Stimulated activated CD4-positive, alpha-beta T cell treated with anti-CD3 and anti-CD28 coated beads, Interleukin-1b, Interleukin-23, amount 100 ng/mL, for 1 hour (primary cell): ENCODE results near the gene PPP1CA.
"Not testable (repeated sequence)": the region's sequence is repeated elsewhere in the genome, so short reads cannot be mapped to it uniquely, and the experiment has no call there.

Source experiments
- DNase-seq, 2 donors: peaks; one replicate each; pipeline ENCODE4 v3.0.0-alpha.2; 2020; ENCODE audit warnings: low read depth in 2 of 2

The PPP1CA gene

GRCh38 chr11:67435031-67435726 lies 33.5 kb upstream of the PPP1CA start:
- no peak for DNase-seq

GRCh38 chr11:67434395-67434881 lies 32.8 kb upstream of the PPP1CA start:
- no peak for DNase-seq

- DNase-seq = no peak
Measured at GRCh38 chr11:67433536-67434394, 32.1 kb upstream of the PPP1CA start.

- no peak for DNase-seq
Measured at GRCh38 chr11:67432655-67433349, 31.1 kb upstream of the PPP1CA start.

- DNase-seq = no peak
Measured at GRCh38 chr11:67431346-67432249, 29.9 kb upstream of the PPP1CA start.

- DNase-seq = no peak
Measured at GRCh38 chr11:67429722-67430121, 28.1 kb upstream of the PPP1CA start.

GRCh38 chr11:67429038-67429668 lies 27.5 kb upstream of the PPP1CA start:
- no peak for DNase-seq

- DNase-seq = peak; percentile 94 to 99
Measured at GRCh38 chr11:67428052-67429001, 26.7 kb upstream of the PPP1CA start, which contains the start of gene RPS6KB2. Gene RPS6KB2, plus strand, starts transcription at chr11:67428494. Its CDS starts 52 bp downstream, at chr11:67428546.

- not testable (repeated sequence) for DNase-seq
Measured at GRCh38 chr11:67427364-67427859, 25.8 kb upstream of the PPP1CA start.

GRCh38 chr11:67423891-67424613 lies 22.4 kb upstream of the PPP1CA start:
- DNase-seq = no peak

- no peak for DNase-seq
Measured at GRCh38 chr11:67423466-67423865, 21.8 kb upstream of the PPP1CA start.

GRCh38 chr11:67422891-67423290 lies 21.2 kb upstream of the PPP1CA start:
- no peak for DNase-seq

- DNase-seq = no peak
Measured at GRCh38 chr11:67421430-67422031, 19.9 kb upstream of the PPP1CA start.

GRCh38 chr11:67420646-67421429 lies 19.2 kb upstream of the PPP1CA start:
- peak; percentile 99 to 100 for DNase-seq

- DNase-seq = no peak
Measured at GRCh38 chr11:67420147-67420645, 18.5 kb upstream of the PPP1CA start.

GRCh38 chr11:67419325-67420049 lies 17.8 kb upstream of the PPP1CA start:
- DNase-seq = no peak
